Thyroid gland (tissue), 4 donors: ENCODE data around the gene CARD14.

Experiments used
- CTCF ChIP-seq, 6 experiments: fragments of 200-600 bp in 3 of 6; fragments of 450-650 bp in 3 of 6; sonication (generic) in 3 of 6; IDR thresholded peaks; one replicate each; pipeline ENCODE4 v1.5.1; 2016 to 2019; ENCODE audit warnings: antibody characterized with exemption in 6 of 6, mild to moderate bottlenecking in 2 of 6, inconsistent platforms in 1 of 6, moderate library complexity in 1 of 6
- POLR2A ChIP-seq, 2 donors: fragments of 450-650 bp; IDR thresholded peaks; one replicate each; pipeline ENCODE4 v1.6.1; 2017; ENCODE audit warnings: antibody characterized with exemption in 2 of 2, mild to moderate bottlenecking in 2 of 2, moderate library complexity in 1 of 2

GRCh38 chr17:80225230-80225629, 55.4 kb downstream of the CARD14 start:
- TF ChIP-seq CTCF (IDR thresholded peaks at IDR 0.05): no peak
- no peak for TF ChIP-seq POLR2A (IDR thresholded peaks at IDR 0.05)
